T-helper 1 cell (primary cell): Measurements from ENCODE around the gene RPS14.

ENCODE experiments used
- DNase-seq, 5 donors: peaks; one replicate each; pipeline ENCODE4 v3.0.0-alpha.2; 2012 to 2020
- total RNA-seq, 4 donors: gene quantifications; one replicate each; lab custom pipeline; 2026; lab: John Stamatoyannopoulos, UW

The RPS14 gene
- total RNA-seq: 943 to 1,395 (median 1,127) reads per million in 4 donors

DNA sequence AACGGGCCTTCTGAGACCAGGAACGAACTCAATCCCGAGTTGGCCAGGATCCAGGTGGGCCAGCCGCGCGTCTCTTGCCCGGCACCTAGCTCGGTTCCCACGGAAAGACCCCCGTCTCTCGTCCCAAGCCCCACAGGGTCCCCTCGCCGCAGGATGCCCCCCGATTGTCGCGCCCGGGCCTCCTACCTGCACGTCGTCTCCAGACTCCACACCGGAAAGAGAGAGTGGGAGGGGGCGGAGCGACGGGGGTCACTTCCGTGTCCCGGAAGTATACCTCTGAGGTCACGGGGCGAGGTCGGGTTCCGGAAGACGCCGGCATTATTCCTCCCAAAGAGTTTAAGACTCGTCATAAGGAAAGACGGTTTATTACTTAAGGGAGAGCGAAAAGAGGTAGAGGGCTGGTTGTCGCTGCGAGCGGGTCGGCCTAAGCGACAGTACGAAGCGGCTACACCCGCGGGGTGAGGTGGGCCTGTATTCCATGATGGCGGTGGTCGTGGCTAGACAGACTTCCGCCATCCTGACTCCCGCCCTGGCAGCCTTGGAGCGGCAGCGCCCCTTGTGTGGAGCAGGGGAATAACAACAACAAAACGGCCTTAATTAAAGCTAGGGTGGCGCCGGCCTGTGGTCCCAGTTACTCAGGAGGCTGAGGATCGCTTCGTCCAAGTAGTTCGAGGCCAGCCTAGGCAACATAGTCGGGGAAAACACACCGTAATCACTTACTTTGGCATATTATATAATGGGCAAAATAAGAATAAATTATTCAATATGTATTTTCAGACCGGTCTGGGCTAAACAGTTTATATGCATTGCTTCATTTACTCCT lies at the start of gene RPS14:
Gene RPS14, minus strand, starts transcription at position 223 of the 823 bp plus-strand sequence. CDS start 2,006 bp downstream, outside the sequence.
- DNase-seq: peak; percentile 88 to 95 (median 92)

DNA sequence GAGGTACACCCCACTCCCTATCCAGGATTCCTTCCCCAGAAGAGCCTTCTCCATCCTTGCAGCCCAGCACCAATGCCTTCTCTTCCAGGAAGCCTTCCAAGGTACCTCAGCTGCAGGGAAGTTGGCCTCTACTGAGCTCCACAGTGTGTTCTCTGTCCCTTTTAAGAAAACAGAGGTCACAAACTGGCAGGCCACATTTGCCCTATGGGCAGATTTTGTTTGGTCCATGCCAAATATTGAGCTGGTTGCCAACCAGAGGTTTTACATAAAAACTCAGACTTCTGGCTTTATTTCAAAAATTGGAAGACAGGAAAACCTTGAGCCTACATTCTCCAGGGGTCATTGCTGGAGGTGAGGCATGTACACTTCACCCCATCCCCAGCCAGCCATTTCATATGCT lies 49.4 kb upstream of the RPS14 start:
- no peak for DNase-seq

DNA sequence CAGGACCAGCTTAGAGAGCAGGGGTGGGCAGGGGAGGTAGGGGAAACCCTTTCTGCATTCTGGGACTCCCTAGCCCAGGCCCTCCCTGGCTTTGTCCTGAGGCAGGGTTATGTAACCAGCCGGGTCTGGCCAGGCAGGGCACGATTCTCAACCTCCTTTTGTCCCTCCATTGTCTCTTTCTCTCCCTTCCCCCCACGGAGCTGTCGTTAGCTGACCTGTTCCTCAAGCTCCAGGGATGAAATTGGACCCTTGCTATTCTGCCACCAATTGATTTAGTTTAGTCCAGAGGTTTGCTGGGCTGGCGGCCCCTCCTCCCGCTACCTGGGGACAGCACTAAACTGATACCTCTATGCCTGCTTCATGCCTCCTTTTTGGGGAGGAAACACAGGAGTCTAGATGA lies 49.0 kb upstream of the RPS14 start:
- no peak for DNase-seq

DNA sequence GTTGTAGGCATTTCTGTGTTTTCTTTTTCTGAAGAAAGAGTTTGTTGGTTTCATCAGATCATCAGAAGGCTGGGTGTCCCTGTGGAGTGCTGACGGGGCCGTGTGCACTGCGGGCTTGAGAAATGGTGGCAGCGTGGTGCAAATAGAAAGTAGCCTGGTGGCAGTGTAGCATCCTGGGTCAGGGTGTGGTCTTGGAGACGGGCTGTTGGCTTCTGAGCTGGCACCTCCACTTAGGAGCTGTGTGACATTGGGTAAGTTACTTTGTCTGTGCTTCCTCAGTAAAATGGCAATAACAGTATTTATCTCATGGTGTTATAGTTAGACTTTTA lies 48.4 kb upstream of the RPS14 start:
- DNase-seq: no peak

DNA sequence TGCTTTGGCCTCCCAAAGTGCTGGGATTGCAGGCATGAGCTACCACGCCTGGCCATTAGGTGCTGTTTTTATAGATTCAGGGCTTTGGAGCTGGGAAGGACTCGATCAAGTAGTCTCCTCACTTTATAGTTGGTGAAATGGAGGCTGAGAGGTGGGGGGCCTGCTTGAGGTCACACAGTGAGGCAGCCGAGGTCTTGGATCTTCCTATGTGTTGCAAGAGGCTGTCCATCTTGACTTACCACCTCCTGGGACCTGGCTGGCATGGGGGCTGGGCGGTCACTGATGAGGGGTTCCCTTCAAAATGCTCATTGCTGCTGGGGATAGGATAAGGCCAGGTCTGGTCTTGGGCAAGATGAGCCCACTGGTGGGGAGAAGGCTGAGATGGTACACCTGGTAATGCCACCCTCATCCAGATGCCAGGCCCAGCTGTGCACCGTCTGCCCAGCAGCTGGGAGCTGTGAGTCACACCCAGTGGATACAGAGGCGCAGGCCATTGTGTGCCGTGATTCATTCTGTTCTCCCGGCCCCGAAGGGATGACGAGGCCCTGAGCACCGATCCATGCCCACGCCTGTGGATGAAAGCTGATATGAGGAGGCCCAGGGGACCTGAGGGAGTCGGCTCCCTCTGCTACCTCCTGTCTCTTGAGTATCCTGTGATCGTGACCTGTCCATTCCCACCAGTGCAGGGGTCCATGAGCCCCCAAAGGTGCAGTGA lies 47.9 kb upstream of the RPS14 start:
- no peak for DNase-seq

DNA sequence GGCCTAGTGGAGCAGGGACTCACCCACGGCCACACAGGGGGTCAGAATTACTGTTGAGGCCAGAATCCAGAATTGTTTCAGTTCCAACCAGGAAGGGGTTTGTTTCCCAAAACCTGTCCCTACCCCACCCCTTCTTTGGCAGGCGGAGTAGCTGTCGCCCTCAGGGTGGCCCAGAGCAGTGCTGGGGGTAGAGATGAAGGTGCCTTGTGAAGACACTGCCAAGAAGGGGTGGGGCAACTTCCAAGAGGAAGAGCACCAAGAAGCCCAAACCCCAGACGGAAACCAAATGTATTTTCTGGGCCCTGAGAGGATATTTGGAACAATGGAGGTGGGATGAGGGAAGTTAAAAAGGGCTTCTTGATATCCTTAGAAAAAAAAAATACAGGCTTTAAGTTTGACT lies 47.0 kb upstream of the RPS14 start:
- DNase-seq: no peak

DNA sequence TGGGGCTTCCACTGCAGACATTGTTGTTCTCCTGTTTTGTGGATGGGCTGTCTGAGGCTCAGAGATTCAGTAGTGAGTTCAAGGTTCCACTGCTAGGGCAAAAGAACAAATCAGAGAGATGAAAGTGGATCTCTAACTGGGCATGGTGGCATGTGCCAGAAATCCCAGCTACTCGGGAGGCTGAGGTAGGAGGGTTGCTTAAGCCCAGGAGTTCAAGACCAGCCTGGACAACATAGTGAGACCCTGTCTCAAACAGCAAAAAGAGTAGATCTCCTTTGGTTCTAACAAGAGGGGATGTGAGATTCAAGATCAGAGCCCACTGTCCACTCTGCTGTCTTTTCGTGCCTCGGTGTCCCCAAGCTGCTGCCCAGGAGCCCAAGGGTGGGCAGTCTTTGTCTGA lies 46.6 kb upstream of the RPS14 start:
- DNase-seq: no peak

DNA sequence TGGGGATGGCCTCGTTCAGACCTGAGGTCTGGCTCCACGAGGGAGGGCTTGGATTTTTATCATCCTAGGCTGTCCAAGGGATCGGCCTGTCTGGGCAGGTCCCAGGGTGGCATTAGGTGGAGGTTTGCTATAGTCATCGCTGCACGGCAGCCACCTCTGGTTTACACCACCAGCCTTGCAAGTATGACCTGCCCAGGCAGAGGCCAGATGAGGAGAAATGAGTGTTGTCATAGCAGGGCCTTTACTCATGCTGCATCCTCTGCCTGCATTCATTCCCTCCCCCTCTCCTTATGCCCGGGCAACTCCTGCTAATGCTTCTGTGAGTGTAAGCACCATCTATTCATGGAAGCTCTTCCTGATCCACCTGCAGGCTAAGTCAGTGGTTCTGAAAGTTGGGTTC lies 43.1 kb upstream of the RPS14 start:
- DNase-seq: no peak

DNA sequence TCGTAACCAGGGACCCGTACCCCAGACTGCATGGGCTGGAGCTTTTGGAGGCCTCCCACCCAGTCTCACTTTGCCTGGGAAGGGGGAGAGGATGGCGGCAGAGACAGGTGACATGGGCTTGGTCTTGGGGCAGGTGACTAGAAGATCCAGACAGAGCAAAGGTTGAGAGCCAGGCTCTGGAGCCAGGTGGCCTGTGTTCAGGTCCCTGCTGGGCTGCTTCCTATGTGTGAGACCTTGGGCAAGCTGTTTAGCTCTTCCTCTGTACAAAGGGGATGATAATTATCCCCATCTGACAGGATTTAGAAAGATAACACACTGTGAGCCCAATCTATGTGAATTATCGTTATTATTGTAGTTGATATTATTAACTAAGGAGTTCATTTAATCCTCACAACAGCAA lies 42.3 kb upstream of the RPS14 start:
- DNase-seq: no peak

DNA sequence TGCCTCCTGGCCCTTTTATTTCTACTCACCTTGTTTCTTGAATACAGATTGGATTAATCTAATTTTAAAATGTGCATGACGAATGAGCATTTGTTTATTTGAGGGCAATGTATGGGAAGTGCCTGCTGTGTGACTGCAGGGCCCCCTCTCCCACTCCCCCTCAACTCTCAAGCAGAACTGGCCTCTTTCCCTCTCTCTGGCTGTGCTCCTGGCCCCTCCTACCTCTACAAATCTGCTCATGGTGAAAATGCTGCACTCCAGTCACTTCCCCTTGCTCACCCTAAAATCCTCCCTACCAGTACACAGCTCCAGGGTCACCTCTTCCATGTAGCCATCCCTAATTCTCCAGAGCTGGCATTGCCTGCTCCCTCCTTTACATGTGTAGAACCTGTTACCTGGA lies 41.2 kb upstream of the RPS14 start:
- no peak for DNase-seq

DNA sequence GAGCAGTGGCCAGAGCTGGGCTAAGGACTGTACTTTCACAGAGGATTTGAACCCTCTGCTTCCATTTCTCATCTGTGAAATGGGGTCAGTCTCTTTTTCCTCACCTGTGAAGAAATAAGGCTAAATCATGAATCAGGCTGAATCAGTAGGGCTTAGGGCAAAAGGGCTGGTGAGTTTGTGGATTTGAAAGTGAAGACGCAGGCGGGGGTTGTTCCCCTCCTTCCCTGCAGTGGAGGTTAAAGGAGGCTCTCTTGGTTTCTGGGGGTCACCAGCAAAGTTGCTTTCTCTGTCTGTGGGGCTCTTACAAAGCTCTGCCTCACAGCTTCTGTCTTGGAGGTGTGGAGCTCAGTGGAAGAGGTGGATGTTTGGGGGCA lies 40.7 kb upstream of the RPS14 start:
- DNase-seq: no peak

DNA sequence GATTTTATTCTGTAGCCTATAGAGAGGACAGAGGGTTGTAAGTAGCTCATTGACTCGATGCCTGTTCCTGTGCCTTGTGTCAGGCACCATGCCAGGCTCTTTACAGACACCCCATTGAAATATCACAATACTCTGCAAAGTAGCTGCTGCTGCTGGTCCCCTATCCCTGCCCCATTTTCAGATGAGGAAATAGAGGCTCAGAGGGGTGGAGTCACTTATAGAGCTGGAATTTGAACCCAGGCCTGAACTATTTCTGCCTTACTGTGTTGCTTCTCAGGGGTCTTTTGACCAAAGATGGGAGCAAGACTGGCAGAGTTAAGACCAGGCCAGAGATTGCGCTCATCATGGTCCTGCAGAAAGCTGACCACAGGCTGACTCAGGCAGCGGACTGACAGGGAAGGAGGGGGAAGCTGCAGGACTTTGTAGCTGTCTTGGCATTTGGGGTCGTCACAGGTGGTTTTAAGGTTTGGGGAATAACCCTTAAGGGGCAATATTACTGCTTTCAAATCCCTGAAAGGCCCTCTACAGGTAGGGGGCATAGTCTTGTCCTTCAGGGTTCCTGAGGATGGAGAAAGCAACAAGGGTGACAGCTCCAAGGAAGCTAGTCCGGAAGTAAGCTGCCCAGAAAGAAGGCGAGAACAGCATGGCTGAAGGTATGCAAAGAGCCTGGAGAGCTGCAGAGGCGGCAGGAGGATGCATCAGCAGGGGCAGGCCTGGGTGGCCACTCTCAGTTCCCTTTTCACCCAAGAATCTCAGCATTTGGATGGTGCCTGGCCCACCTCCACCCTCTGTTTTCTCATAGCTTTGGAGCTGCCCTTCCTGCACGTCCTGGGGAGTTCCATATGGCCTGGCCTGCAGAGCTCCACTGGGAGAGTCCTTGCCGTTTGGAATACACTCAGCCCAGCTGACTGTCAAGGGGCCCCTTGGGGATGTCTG lies 40.1 kb upstream of the RPS14 start:
- no peak for DNase-seq

DNA sequence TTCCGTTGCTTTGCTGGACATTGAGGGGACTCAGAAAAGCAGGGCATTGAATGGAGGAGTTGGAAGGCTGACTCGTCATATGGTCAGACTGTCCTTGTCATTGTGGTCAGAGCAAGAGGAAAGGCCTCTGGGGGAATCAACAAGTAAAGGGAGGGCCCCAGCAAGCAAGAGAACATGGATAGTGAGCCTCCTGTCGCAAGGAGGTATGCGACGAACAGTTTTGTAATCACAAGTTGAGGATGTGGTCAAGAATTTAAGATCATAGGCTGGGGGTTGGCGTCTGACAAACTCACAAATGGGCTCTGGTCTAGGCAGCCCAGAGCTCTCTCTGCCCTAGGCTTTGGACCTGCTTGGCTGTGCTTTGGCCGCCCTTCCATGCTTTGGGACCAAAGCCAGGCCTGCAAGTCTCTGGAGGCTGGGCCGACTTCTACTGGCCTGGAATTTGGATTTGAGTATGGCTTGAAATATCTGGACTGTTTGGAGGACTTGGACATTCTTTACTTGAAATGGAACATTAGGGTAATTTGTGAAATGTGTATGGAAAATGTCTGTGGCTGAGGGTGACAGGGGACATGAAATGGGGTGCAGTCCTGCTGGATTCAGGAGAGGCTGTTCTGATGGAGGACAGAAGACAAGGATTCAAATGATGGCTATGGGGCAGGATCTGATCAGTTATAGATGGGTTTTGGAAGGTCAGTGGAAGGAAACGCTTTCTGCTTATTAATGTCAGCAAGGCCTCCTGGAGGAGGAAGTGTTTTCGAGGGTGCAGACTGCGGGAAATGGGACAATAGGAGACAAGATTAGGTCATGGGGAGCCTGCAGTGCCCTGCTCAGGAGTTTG lies 39.2 kb upstream of the RPS14 start:
- DNase-seq: no peak

DNA sequence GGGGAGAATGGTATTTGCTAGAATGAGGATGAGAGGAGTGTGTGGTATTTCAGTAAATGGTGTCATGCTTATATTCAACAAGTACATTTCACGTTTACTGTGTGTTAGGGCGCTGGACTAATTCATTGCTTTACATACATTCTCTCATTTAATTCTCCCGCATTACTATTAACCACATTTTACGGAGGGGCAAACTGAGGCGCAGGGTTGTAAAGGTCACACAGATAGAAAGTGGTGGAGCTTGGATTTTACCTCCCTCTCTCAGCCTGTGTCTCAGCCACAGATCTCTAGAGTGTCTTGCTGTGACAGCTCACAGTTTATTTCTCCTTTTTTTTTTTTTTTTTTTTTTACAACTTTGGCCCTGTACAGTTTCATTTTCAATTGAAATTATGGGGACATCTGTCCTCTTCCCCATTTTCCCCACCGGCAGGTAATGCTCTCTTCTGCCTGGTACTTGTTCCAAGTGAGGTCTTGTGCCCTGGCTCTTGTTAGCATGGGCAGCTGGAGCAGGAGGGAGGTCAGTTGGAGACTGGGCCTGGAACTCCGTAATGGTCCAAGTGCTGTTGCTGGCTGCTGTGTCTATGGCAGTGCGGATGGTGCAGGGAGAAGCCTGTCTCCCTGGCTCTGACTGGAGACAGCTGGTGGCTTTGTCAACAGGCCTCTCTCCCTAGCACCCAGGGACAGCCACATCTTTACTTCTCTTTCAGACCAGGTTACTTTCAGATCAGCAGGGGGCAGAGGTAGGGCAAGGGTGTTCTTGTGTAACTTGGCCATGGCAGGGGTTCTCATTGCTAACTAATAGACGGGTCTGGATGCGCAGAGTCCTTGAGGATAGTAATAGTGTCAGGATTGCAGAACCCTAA lies 37.9 kb upstream of the RPS14 start:
- DNase-seq: no peak

DNA sequence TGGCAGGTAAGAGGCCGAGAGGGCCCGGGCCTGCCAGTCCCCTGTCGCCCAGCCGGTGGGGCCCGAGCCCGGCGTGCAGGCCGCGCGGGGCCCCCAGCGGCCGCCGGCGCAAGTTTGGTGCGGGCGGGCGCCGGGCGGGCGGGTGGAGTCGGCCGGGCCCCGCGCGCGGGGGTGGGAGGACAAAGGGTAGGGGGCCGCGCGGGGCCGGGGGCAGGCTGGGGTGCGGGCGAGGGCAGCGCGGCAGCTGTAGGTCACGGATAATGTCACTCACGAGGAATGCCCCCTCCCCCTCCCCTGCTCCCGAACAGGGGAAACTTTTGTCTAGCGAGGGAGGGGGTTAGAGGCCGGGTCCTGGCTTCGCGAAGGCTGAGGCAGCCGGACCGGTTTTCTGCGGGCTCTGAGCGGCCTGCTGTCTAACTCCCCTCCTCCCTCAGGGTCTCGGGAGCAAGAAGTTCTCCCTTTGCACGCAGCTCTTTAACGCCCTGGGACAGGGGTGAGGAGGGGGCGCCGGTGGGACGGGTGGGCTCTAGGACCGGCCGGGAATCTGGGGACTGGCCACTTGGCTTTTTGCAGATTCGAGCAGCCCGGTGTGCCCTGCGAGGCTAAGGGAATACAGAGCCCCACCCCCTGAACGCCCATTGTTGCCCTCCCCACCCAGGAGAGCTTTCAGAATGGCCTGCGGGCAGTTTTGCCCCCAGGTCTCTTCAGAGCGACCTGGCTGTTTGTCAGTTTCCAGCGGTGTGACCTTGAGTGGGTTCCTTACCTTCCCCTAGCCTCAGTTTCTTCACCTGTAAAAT lies 37.1 kb upstream of the RPS14 start:
- peak in 3 of 5 donors; percentile 14 to 35 (median 27) for DNase-seq

DNA sequence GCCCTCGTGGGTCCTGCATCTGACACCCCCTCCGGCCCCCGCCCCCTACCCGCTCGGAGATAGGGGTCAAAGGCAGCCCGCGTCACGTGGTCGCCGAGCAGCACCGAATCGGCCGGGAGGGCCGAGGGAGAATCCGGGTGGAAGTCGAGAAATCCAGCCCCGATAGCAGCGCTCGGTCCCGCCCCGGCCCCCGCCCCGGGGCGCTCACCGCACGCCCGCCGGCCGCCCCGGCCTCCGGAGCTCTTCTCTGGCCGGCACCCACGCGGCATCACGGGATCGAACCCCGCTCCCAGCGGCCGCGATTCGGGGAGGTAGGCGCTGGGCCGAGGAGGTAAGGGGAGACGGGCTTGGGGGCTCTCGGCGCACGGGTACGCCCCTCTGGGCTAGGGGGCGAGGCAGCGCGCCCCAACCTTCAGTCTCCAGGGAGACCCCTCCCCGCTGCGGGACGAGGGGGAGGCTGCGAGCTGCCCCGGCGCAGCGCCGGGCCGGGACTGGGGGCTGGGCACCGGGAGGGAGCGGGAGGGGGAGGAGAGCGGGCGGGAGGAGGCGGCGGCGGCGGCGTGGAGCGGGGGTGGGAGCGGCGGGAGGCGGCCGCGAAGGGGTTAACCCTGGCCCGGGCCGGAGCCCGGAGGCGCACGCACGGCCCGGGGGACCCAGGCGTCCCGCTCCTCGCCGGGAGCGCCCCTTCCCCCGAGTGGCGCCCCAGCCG lies 36.3 kb upstream of the RPS14 start:
- DNase-seq: peak in 2 of 5 donors; percentile 19 to 27

DNA sequence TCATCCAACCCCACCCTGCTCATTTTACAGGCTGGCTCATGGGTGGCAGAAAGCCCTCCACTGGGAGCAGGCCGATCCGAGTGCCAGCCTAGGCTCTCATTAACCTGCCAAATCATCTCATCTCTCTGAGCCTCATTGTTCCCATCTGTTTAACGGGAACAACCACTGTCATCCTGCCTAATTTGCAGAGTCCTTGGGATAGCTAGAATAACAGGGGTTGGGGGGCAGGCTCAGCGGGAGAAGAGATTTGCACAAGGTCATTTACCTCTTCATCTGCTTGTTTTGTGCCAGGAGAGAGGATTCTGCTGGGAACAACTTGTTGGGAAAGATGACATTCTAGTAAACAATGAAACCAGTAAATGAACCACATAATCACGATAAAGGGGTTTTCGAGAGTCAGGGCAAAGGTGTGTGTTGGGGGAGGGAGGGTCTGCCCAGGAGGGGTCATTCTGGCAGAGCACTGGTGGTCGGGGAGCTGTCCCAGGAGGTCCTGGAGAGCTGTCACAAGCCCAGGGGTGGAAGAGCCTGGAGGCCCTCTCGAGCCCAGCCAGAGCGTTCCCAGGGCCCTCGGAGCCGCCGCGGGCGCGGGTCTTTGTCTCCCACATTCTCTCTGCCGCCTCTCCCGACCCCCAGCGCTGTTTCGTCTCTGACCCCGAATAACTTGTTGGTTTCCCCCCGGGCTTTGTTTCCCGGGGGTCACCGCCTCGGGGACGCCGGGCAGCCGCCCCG lies 35.6 kb upstream of the RPS14 start:
- DNase-seq: no peak

DNA sequence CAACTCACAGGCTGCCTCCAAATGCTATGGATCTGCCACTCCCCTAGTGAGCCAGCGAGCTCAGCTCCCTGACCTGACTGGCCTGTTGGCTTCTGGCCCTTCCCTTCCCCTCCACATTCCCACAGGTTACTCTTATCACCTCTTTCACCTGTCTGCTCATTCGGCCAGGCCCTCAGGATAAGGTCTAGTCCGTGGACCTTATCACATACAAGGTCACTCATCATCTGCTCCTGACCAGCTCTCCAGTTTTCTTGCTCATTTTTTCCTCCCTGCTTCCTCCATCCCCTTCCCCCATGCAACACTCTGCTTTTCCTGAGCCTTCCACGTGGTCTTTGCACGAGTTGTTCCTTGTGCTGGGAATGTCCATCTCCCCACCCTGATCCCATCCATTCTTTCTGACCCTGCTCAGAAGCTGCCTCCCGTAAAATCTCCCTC lies 32.5 kb upstream of the RPS14 start:
- no peak for DNase-seq

DNA sequence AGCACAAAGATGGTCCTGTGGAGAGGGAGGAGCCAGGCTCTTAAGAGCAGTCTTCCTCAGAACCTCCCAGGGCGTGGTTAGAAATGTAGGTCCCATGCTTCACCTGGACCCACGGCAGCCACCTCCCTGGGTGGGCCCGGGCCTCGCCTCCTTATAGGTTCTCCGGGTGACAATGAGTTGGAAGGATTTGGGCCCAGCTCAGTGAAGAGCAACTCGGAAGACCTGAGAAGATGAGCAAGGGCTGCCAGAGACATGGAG lies 32.1 kb upstream of the RPS14 start:
- DNase-seq: no peak
